Measurements from ENCODE around the gene HSFX2. TPM values are rescaled to one million over a fixed set of nuclear protein-coding genes. Genes with fewer than 3 reads are reported as not detected.
A peak's percentile ranks its signal among the peaks of the same experiment; 100 is the strongest.
"Not testable (repeated sequence)": the region's sequence is repeated elsewhere in the genome, so short reads cannot be mapped to it uniquely, and the experiment has no call there.

HSFX2 gene, protein sequence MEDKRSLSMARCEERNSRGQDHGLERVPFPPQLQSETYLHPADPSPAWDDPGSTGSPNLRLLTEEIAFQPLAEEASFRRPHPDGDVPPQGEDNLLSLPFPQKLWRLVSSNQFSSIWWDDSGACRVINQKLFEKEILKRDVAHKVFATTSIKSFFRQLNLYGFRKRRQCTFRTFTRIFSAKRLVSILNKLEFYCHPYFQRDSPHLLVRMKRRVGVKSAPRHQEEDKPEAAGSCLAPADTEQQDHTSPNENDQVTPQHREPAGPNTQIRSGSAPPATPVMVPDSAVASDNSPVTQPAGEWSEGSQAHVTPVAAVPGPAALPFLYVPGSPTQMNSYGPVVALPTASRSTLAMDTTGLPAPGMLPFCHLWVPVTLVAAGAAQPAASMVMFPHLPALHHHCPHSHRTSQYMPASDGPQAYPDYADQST
- not detected for total RNA-seq
- long read RNA-seq: 0 reads

DNA sequence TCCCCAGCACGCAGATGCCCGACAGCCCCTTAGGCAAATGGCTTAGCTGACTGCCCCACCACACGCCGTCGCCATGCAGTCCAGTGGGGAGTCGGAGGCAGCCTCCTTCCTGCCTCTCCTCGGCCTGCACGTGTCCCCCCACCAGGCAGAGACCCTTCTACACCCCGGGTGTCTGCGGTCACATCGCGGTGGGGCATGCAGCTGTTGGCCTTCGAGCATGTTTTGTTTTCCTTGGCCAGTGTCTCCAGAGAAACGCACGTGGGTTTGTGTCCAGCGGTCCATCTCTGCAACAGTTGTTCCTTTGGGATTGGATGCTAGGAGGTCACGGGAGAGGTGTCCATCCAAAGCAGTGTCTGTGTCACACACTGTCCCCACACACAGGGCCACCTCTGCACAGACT lies at the start of gene HSFX2:
Gene HSFX2, minus strand, starts transcription at position 101 of the 400 bp plus-strand sequence. CDS start 614 bp downstream, outside the sequence.
- DNase-seq; H3K36me3 ChIP-seq; H3K27me3 ChIP-seq; intact Hi-C loops (cut with DNase I); H3K4me1 ChIP-seq; H3K27ac ChIP-seq; ATAC-seq; H3K9me3 ChIP-seq; H3K4me3 ChIP-seq: not testable (repeated sequence)
- WGBS (ENCODE audit: insufficient coverage, low coverage, low lambda C conversion rate, missing lambda C conversion rate): no CpG with 5 or more reads among the region's 17 CpGs

GRCh38 chrX:149643496-149643895 lies 48.4 kb upstream of the HSFX2 start:
- TF ChIP-seq POLR2A (IDR thresholded peaks at IDR 0.05) (no peak), CTCF (IDR thresholded peaks at IDR 0.05) (no peak)
- Histone ChIP-seq H3K4me1 (no peaks in the 10 kb centered on the region), H3K4me3 (no peak overlapping the region), H3K36me3 (no peaks in the 10 kb centered on the region), H3K9me3 (no peaks in the 10 kb centered on the region), H3K27me3 (no peaks in the 10 kb centered on the region), H3K27ac (no peak overlapping the region)
- DNase-seq (no peak), ATAC-seq (no peak)
- intact Hi-C loops (cut with DNase I): no loop called here
- 54% methylated on average over 4 of the region's 4 CpGs for WGBS (ENCODE audit: insufficient coverage, low coverage, low lambda C conversion rate, missing lambda C conversion rate)

DNA sequence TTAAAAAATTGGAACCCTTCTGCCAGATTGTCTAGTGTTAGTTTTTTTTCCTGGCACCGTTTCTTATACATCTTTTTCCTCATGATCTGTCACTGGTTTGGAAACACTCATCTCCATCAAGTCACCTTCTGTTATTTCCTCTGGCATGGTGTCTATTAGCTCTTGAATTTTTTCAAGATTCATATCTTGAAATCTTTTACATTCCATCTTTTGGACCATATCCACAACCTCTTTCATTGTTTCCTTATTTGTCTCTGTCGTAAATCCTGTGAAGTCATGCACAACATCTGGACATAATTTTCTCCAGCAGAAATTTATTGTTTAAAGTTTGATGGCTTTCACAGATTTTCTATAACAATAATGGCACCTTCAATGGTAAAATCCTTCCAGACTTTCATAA lies 46.7 kb upstream of the HSFX2 start:
- ATAC-seq (no peak), DNase-seq (no peak)
- no peaks in the 10 kb centered on the region for H3K27me3 ChIP-seq
- TF ChIP-seq POLR2A (IDR thresholded peaks at IDR 0.05): no peak
- TF ChIP-seq CTCF (IDR thresholded peaks at IDR 0.05): no peak
- H3K9me3 ChIP-seq: no peaks in the 10 kb centered on the region
- WGBS (ENCODE audit: insufficient coverage, low coverage, low lambda C conversion rate, missing lambda C conversion rate): 48% methylated on average over 2 of the region's 2 CpGs
- no peak overlapping the region for H3K27ac ChIP-seq
- no peaks in the 10 kb centered on the region for H3K36me3 ChIP-seq
- intact Hi-C loops (cut with DNase I): no loop called here
- H3K4me3 ChIP-seq: no peak overlapping the region
- no peaks in the 10 kb centered on the region for H3K4me1 ChIP-seq

- ATAC-seq (no peak), DNase-seq (no peak)
- H3K4me1 ChIP-seq: no peaks in the 10 kb centered on the region
- WGBS (ENCODE audit: insufficient coverage, low coverage, low lambda C conversion rate, missing lambda C conversion rate): 8% methylated on average over 3 of the region's 3 CpGs
- no peak overlapping the region for H3K4me3 ChIP-seq
- no peaks in the 10 kb centered on the region for H3K9me3 ChIP-seq
- TF ChIP-seq POLR2A (IDR thresholded peaks at IDR 0.05): no peak
- intact Hi-C loops (cut with DNase I): no loop called here
- no peaks in the 10 kb centered on the region for H3K36me3 ChIP-seq
- no peaks in the 10 kb centered on the region for H3K27me3 ChIP-seq
- no peak overlapping the region for H3K27ac ChIP-seq
Measured at GRCh38 chrX:149641432-149641831, 46.3 kb upstream of the HSFX2 start.

DNA sequence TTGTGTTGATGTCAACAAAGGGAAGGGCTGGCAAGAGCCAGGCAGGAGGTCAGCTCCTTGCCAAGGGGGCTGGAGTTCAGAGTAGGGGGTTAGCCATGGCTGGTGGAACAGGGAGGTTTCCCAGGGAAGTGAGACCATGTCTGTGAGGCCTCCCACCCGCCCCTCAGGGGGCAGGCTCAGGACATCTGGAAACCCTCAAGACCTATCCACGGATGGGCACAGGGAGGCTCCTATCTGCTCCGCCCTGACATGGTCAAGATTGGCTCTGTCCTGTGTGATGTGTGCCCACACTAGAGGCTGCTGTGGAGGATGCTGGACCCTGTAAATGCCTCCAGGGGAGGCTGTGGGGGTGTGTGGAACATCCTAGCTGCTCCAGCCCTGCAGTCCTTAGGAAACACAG lies 44.5 kb upstream of the HSFX2 start:
- H3K4me1 ChIP-seq: no peaks in the 10 kb centered on the region
- no peaks in the 10 kb centered on the region for H3K27me3 ChIP-seq
- DNase-seq (no peak), ATAC-seq (peak in 1 of 4 donors; percentile 28)
- intact Hi-C loops (cut with DNase I): no loop called here
- H3K9me3 ChIP-seq: no peaks in the 10 kb centered on the region
- WGBS (ENCODE audit: insufficient coverage, low coverage, low lambda C conversion rate, missing lambda C conversion rate): no CpG with 5 or more reads among the region's 3 CpGs
- H3K27ac ChIP-seq: no peak overlapping the region
- no peaks in the 10 kb centered on the region for H3K36me3 ChIP-seq
- no peak for TF ChIP-seq CTCF (IDR thresholded peaks at IDR 0.05)
- H3K4me3 ChIP-seq: no peak overlapping the region

All from right lobe of liver (tissue), 6 donors.